Jurkat, Clone E6-1 (cell line): ENCODE results near the gene SMYD4.
"Not testable (repeated sequence)": the region's sequence is repeated elsewhere in the genome, so short reads cannot be mapped to it uniquely, and the experiment has no call there.

ENCODE experiments used
- DNase-seq: peaks from one replicate; pipeline ENCODE4 v3.0.0-alpha.2; 2011; ENCODE audit warnings: low read depth, low spot score
- H3K4me3 ChIP-seq: 2 replicates; pipeline ENCODE4 v1.5.1; 2011; ENCODE audit warnings: mild to moderate bottlenecking, low read length, control low read depth, moderate library complexity

The SMYD4 gene

GRCh38 chr17:1789936-1790335, 39.8 kb downstream of the SMYD4 start:
- H3K4me3 ChIP-seq: no peak overlapping the region
- no peak for DNase-seq

GRCh38 chr17:1787301-1787902, 42.3 kb downstream of the SMYD4 start:
- H3K4me3 ChIP-seq: no peak overlapping the region
- no peak for DNase-seq

- H3K4me3 ChIP-seq: no peak overlapping the region
- no peak for DNase-seq
These were observed 43.0 kb downstream of the SMYD4 start for GRCh38 chr17:1786708-1787107.

- DNase-seq: no peak
- no peak overlapping the region for H3K4me3 ChIP-seq
These were observed 43.8 kb downstream of the SMYD4 start for GRCh38 chr17:1785930-1786329.

- no peak for DNase-seq
- no peak overlapping the region for H3K4me3 ChIP-seq
These were observed 45.7 kb downstream of the SMYD4 start for GRCh38 chr17:1783834-1784611.

- DNase-seq: no peak
- H3K4me3 ChIP-seq: no peak overlapping the region
These were observed 46.4 kb downstream of the SMYD4 start for GRCh38 chr17:1783271-1783670.

- no peak for DNase-seq
- H3K4me3 ChIP-seq: no peak overlapping the region
These were observed 47.5 kb downstream of the SMYD4 start for GRCh38 chr17:1782171-1782567.

GRCh38 chr17:1779571-1780131, 50.1 kb downstream of the SMYD4 start:
- DNase-seq: no peak
- H3K4me3 ChIP-seq: no peak overlapping the region

GRCh38 chr17:1776857-1777256, 52.8 kb downstream of the SMYD4 start:
- DNase-seq: no peak
- H3K4me3 ChIP-seq: no peak overlapping the region

- no peak overlapping the region for H3K4me3 ChIP-seq
- DNase-seq: no peak
These were observed 53.4 kb downstream of the SMYD4 start for GRCh38 chr17:1776328-1776727.

- no peak for DNase-seq
These were observed 55.1 kb downstream of the SMYD4 start for GRCh38 chr17:1774390-1775176.

GRCh38 chr17:1773696-1774181, 56.0 kb downstream of the SMYD4 start:
- no peak overlapping the region for H3K4me3 ChIP-seq
- no peak for DNase-seq

More at GRCh38 chr17:1774390-1775176, 55.1 kb downstream of the SMYD4 start:
- H3K4me3 ChIP-seq: no peak overlapping the region

- not testable (repeated sequence) for DNase-seq, H3K4me3 ChIP-seq
These were observed 56.6 kb downstream of the SMYD4 start for GRCh38 chr17:1773000-1773695.

- peak; percentile 30 for DNase-seq
- peak overlapping the region; percentile 34 for H3K4me3 ChIP-seq
These were observed 59.8 kb downstream of the SMYD4 start for GRCh38 chr17:1769822-1770477.

- H3K4me3 ChIP-seq: no peak overlapping the region
- no peak for DNase-seq
These were observed 62.3 kb downstream of the SMYD4 start for GRCh38 chr17:1767358-1767757.

GRCh38 chr17:1766382-1767135, 63.1 kb downstream of the SMYD4 start:
- H3K4me3 ChIP-seq: no peak overlapping the region
- DNase-seq: no peak

GRCh38 chr17:1765576-1765975, 64.1 kb downstream of the SMYD4 start:
- H3K4me3 ChIP-seq: no peak overlapping the region
- no peak for DNase-seq

GRCh38 chr17:1764705-1765104, 65.0 kb downstream of the SMYD4 start:
- not testable (repeated sequence) for DNase-seq, H3K4me3 ChIP-seq
